Left ventricle myocardium superior (tissue), 1 donor: ENCODE measurements around the gene VEPH1. TPM values are rescaled to one million over a fixed set of nuclear protein-coding genes. Genes with fewer than 3 reads are reported as not detected.

Experiments
- ATAC-seq: fragments of 200-7000 bp; cut with Tn5 transposase; one replicate; pipeline ENCODE4 v1.9.1; 2020; ENCODE audit warnings: mild to moderate bottlenecking, moderate library complexity
- DNase-seq: peaks from one replicate; pipeline ENCODE4 v3.0.0-alpha.2; 2020
- intact Hi-C: fragments of 100-400 bp; cut with micrococcal nuclease; formaldehyde crosslinking; loops from one replicate; pipeline ENCODE4 v1.11.0; 2022
- total RNA-seq: library from RNA; stranded (reverse); fragmentation: NEBNext Ultra II Directional; extraction: Animal tissue kit (Norgen Biotek cat#: 25700); gene quantifications from one replicate; pipeline ENCODE4 v1.2.1, GENCODE V29; 2021
- donor health status: DM: no; HTN: yes; CAD: no; lungs with severe emphysema.

Gene VEPH1
- total RNA-seq, 1 donor from 2014 or later = 0.25 TPM

DNA sequence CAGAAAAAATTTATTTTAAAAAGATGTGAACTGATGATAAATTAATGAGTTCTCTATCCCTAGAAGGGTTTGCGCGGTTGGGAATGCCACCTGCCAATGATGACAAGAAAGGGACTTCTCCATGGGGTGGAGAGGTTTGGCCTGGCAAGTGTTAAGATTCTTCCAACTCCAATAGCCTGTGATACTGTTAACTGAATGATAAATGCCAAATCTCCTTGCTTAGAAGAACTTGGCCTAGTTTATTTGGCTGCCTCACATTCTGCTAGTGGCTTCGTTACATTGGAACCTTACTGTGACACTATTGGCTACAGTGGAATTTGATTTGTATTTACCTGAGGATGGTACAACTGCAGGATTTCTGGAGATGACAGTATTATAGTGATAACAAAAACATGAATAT lies 251.5 kb downstream of the VEPH1 start:
- intact Hi-C loops = no loop called here
- DNase-seq (no peak), ATAC-seq (peak; percentile 27)

DNA sequence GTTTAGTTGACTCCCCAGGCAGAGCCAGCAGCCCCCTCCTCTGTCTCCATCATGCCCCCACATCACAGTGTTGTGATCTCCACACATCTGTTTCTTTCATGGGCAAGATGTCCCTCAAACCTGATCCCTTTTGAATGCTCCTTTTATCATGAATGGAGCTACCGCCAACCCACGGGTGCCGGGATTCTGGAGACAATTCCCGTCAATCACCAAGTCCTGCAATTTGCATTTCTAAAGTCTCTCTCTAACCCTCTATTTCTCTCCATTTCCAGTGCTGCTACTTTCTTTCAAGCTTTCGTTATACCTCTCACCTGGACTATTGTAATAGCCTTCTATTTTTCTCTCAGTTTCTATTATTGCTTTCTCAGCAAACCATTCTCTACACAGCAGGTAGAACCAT lies 253.6 kb downstream of the VEPH1 start:
- no peak for ATAC-seq
- DNase-seq = no peak
- intact Hi-C loops = no loop called here

DNA sequence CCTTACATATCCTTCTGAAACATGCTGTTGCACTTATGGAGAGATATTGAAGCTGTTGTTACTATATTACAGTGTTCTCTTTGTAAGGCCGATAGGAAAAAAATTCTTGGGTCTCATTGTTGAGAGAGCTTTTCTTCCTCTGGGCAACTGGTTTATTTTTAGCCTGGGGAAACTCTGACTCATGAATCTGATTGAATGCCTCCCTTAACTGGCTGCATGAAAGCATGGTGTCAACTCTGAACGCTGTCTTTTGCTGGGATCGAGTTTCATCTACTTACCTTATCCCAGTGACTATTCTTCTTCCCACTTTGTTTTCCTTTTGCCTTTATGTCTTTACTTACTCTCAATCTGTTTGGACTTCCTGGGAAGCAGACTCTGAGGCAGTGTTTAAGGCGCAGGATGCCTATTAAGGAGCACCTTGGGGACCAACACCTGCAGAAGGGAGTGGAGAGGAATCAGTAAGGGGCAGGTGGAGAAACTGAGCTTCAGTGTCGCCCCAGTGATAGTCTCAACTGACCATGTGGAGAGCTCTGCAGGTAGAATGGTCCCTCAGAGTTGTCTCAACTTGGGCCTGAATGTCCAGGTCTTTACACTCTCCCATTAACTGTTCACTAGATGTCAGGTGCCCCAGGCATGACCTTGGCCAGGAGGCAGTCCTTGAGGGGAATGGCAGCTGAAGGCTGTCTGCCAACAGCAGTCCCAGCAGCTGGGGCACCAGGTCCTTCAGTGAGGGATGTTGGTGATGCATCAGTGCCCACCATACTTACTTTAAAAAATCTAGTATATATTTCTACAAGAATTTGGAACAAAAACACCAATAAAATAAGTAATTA lies 254.4 kb downstream of the VEPH1 start:
- DNase-seq (peak; percentile 41), ATAC-seq (peak; percentile 97)
- intact Hi-C loops = no loop called here

DNA sequence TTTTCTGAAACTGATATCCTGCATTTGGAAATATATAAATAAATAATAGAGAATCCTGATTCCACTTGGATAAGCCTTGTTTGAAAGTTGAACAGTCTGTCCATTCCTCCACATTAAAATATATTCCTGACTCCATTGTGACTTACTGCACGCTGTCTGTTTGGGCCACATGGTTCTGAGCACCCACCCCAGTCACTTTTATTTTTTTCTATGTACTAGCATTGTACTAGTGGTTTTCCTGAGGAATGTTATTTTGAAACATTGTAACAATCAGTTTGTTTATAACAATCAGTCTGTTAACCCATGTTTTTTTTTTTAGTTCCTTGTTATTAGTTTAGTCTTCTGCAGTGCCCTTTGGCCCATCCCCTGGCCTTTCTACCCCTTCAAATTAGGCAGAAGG lies 255.8 kb downstream of the VEPH1 start:
- DNase-seq (no peak), ATAC-seq (no peak)
- intact Hi-C loops = no loop called here

DNA sequence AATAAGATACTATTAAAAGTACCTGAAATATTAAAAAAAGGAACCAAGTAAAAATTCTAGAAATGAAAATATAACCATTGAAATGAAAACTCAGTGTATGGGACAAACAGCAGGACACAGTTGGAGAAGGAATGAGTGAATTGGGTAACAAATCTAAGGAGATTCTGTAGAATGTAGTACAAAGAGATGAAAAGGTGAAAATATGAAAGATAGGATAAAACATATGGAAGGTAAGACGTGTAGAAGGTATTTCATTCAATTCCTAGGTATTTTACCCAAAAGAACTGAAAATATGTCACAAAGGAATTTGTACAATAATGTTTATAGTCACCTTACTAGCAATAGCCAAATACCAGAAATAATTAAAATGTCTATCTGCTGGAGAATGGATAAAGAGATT lies 260.4 kb downstream of the VEPH1 start:
- no peak for ATAC-seq
- intact Hi-C loops = no loop called here
- no peak for DNase-seq

DNA sequence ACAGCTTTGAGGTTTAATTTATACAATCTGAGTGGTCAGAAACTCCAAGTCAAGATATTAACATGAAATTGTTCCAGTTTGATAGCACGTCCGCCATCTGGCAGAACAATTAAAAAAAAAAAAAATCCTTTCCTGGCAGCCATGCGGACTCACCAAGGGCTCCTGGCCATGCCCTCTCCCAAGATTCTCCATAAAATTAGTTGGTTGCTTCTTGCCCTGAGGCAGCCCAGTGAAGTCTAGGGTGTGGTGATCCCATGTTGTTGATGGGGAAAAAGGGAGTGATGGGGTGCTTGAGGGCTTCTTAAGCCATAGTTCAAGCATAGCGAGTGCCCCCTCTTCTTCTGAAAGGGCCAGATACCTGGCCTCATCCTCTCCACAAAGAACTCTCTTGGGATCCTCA lies 261.6 kb downstream of the VEPH1 start:
- intact Hi-C loops = no loop called here
- no peak for ATAC-seq
- no peak for DNase-seq

DNA sequence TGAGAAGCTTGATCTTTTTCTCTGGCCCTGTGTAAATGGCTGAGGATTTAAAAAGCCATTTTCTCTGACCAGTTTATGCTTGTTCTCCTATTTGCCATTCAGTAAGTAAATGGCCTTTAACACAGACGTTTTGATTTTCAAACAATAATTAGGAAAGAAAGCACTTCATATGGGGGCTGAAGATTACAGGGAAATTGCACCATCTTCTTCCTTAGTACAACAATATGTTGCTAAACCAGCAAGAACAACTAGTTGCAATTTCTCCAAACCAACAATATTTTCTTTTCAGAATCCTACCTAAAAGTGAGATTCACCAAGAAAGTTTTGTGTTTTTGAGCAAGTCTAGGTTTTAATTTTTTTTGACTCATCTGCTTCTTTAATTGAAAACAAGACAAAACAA lies 262.8 kb downstream of the VEPH1 start:
- intact Hi-C loops = no loop called here
- ATAC-seq (no peak), DNase-seq (no peak)

DNA sequence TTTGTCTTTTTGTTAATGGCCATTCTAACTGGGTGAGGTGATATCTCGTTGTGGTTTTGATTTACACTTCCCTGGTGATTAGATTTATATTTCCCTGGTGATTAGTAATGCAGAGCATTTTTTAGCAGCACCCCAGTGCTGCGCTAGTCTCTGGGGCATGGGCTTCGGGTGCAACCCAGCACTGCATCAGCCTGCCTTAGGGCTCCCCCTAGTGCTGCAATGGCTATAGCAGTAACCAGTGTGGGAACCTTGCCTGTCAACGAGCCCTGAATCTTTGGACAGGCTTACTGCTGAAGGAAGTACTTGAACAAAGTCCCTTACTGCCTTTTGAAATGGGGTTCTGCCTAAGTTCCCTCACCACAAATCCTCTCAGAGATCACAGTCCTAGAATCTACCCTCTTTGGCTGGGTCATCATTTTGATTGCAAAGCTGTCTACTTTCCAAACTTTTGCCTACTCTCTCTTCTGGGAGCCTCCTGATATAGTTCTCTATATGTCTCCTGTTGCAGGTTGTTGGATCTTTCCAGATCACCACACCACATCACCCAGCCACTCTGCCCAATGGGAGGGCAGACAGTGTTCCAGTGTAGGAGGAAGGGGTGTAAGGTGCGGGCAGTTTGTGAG lies 264.0 kb downstream of the VEPH1 start:
- intact Hi-C loops = no loop called here
- peak; percentile 60 for DNase-seq
- peak; percentile 92 for ATAC-seq

DNA sequence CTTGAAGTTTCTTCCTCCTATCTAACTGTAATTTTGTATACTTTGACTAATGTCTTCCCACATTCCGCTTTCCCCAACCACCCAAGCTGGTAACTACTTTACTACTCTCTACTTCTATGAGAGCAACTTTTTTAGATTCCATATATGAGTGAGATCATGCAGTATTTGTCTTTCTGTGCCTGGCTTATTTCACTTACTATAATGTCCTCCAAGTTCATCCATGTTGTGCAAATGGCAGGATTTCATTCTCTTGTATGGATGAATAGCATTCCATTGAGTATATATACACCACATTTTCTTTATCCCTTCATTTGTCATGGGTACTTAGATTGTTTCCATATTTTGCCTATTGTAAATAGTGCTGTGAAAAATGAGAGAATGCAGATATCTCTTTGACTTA lies 264.8 kb downstream of the VEPH1 start:
- ATAC-seq = no peak
- no peak for DNase-seq
- intact Hi-C loops = no loop called here

DNA sequence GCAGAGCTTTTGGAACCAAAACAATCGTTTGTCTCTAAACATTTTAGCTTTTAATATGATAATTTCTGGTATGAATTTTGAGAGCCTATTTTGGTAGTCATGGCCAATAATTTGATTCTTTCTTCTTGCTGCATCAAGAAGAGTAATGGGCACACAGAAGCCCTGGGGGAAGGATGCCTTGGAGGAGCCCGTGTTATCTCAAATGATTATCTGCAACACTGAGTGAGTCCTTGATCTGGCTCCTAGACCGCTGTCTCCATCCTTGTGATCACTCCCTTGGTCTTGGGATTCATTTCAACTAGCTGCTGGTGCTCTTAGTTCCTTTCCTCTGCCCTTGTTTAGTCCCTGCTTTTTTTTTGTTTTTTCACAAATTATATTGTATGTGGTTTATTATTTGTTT lies 265.3 kb downstream of the VEPH1 start:
- ATAC-seq (no peak), DNase-seq (no peak)
- intact Hi-C loops = no loop called here

DNA sequence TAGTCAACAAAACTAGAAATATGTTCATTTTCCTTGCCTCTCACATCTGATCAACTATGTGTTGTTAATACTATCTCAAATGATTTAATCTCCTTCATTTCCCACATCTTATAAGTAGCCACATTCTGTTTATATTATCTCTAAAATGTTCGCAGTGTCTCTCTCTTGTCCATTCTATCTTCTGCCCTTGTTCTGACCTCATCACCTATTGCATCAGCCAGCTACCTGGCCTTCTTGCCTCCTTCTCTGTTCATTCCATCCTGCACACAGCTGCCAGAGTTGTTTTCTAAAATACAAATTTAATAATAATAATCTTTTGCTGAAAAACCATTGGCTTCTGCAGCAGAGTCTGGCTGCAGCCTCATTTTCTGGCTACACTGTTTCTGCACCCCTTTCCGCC lies 267.9 kb downstream of the VEPH1 start:
- intact Hi-C loops = no loop called here
- ATAC-seq = no peak
- no peak for DNase-seq

DNA sequence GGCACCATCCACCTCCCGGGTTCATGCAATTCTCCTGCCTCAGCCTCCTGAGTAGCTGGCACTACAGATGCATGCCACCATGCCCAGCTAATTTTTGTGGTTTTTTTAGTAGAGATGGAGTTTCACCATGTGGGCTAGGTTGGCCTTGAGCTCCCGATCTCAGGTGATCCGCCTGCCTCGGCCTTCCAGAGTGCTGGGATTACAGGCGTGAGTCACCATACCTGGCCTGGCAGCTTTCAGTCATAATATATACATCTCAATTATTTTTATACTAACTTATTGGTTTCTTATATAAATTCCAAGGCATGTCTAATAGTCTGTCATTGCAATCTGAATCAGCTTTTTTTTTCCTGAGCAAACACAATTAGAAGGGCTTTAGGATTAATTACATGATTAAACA lies 269.3 kb downstream of the VEPH1 start:
- ATAC-seq (no peak), DNase-seq (no peak)
- intact Hi-C loops = no loop called here

DNA sequence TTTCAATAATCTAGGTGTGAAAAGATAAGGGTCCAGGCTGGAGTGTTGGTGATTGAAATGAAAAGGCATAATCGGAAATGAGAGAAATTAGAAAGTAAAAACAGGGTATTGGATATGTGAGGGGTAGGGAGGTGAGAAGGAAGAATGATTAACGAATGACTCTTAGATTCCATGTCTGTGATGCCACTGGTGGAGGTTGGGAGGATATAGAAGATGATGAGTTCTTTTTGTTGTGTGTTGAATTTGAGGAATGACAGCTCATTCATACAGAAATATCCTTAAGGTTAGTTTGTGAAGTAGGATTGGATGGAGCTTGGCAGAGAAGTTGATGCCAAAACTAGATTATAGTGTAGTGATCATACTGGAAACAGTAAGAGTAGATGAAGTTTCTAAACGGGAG lies 271.1 kb downstream of the VEPH1 start:
- intact Hi-C loops = no loop called here
- DNase-seq (no peak), ATAC-seq (no peak)

DNA sequence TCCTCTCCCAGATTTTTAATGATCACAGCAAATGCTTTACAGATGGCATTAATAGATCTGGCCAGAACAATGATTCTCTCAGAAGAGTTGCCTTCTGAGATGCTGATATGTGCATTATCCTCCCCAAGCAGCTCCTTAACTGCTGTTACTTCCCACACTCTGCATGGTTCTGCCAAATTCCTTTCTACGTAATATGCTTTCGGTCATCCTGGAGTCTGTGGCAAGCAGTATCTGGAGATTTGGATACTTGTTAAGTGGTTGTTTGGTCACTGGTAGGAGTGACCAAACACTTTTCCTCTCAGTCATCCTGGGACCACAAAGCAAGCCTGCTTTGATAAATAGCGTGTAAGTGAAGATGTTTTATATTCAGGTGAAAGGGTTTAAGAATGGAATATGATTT lies 272.1 kb downstream of the VEPH1 start:
- ATAC-seq (no peak), DNase-seq (no peak)
- intact Hi-C loops = no loop called here

DNA sequence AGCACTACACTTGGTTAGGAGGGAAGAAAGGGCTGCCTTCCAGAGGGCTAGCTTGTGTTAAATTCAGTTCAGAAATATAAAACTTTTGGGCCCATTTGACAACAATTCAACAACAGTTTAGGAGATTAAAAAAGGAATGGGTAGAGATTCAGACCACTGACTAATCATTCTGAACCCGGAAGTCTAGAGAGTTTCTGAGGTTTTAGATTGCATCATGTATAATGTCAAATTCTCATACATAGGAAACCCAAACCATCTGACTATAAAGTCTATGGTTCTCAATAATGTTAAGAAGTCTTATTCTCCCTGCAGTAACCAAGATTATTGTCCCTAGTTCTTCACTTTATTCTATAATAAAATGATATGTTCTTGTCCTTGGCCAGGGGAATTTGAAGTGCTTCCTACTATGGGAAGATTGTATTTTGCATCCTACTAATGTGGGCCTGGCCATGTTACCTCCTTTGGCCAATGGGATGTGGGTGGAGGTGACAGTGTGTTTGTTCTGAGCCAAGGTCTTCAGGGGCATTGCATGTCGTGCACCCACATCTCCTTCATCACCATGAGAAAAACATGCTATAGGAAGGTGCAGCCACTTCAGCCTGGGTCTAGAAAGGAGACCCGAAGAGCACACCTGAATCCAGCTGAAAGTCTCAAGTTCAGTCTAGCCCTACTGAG lies 276.9 kb downstream of the VEPH1 start:
- ATAC-seq = no peak
- intact Hi-C loops = no loop called here

DNA sequence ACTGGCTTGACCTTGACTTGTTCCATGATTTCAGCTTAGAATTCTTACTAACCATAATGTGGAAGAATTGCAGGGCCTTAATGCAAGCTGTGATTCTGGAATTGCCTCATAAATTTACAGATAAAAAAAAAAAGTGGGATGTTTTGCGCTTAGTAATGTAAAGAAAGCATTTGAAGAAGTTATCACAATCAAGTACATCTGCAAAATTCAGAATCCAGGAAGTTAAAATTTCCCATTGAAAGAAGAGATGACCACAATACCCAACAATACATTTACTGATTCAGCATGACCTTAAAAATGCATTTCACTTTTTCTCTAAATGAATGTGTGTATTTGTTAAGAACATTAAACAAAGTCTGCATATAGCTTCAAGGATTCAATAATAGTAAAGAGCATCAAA lies 278.2 kb downstream of the VEPH1 start:
- no peak for DNase-seq
- ATAC-seq = no peak
- intact Hi-C loops = no loop called here

More for the DNA sequence above, 276.9 kb downstream of the VEPH1 start:
- DNase-seq = no peak

DNA sequence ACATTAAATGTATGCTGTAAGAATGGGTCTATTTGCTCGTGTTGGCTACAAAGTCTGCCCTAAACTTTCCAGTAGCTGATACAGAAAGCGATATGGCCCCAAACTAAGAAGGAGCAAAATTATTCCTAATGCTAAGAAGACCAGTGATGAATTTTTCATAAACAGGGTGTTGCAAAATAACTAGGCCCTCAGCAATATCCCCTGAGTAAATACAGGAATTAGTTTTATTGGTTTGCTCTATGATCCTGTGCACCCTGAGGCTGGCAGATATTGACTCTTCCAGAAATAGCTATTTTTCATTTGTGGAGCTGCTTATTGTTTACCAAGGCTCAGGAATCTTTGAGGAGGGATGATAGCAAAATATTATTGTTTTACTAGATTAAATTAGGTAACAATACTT lies 282.3 kb downstream of the VEPH1 start:
- ATAC-seq = no peak
- no peak for DNase-seq
- intact Hi-C loops = no loop called here

DNA sequence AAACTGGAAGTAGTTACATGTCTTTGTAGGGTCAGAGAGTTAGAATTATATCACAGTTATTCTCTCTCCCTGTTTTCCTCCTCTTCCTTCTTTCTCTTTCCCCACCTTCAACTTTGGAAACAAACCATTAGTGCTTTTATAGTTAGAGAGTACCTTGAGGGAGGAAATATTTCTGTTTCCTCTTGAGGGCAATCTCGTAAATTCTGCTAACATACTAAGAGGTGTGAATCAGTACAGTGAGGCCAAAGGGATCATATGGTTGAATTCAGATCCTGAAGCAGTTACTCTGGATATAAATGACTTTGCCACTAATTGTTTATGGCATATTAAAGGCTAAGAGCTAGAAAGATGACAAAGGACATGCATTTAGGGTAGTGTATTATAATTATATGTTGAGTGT lies 283.0 kb downstream of the VEPH1 start:
- DNase-seq (no peak), ATAC-seq (no peak)
- intact Hi-C loops = no loop called here

DNA sequence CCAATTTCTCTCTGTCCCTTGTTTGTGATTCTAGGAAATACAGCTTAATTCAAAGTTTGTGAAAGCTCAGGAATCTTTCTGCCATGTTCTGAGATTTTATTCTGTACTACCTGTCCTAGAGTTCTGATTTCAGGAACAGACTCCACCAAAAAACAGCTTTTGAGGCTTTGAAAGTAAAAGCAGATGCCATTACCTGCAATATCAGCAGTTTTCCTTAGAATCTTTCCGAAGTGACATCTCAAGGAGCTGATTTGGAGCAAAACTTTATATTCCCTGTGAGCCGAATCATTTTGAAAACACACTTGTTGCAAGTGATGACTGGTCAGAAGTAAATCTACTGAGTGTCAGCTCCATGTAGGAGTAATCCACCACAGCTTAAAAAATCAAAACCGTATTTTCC lies 284.0 kb downstream of the VEPH1 start:
- ATAC-seq = no peak
- intact Hi-C loops = no loop called here
- DNase-seq = no peak
